Activated T-cell treated with anti-CD3 and anti-CD28 coated beads, Interleukin-2, amount 50 U/mL, for 4 hours (primary cell): ENCODE data around the gene GPS1. TPM values are rescaled to one million over a fixed set of nuclear protein-coding genes. Genes with fewer than 3 reads are reported as not detected.

Experiments used
- ATAC-seq, 2 donors: fragments of 200-7000 bp; cut with Tn5 transposase; one replicate each; pipeline ENCODE4 v1.10.0; 2021
- DNase-seq: peaks from one replicate; pipeline ENCODE4 v3.0.0-alpha.2; 2020
- H3K27me3 Mint-ChIP-seq: one replicate; pipeline ENCODE4 v1.8.0; 2021; ENCODE audit warnings: low read depth, mixed read lengths
- H3K36me3 Mint-ChIP-seq: one replicate; pipeline ENCODE4 v1.8.0; 2022; ENCODE audit warnings: mixed read lengths; ENCODE audit not compliant: insufficient read depth
- H3K4me1 Mint-ChIP-seq: one replicate; pipeline ENCODE4 v1.8.0; 2021; ENCODE audit warnings: low read depth, mixed read lengths
- H3K4me3 Mint-ChIP-seq: one replicate; pipeline ENCODE4 v1.8.0; 2021; ENCODE audit warnings: mild to moderate bottlenecking, moderate library complexity, mixed read lengths
- H3K9me3 Mint-ChIP-seq: one replicate; pipeline ENCODE4 v1.8.0; 2021; ENCODE audit warnings: mixed read lengths
- total RNA-seq, 3 donors: library from RNA; stranded (reverse); gene quantifications; one replicate each; pipeline ENCODE4 v1.2.1, GENCODE V29; 2021

Gene GPS1
- total RNA-seq, 3 donors from 2014 or later = 172 to 183 (median 177) TPM

DNA sequence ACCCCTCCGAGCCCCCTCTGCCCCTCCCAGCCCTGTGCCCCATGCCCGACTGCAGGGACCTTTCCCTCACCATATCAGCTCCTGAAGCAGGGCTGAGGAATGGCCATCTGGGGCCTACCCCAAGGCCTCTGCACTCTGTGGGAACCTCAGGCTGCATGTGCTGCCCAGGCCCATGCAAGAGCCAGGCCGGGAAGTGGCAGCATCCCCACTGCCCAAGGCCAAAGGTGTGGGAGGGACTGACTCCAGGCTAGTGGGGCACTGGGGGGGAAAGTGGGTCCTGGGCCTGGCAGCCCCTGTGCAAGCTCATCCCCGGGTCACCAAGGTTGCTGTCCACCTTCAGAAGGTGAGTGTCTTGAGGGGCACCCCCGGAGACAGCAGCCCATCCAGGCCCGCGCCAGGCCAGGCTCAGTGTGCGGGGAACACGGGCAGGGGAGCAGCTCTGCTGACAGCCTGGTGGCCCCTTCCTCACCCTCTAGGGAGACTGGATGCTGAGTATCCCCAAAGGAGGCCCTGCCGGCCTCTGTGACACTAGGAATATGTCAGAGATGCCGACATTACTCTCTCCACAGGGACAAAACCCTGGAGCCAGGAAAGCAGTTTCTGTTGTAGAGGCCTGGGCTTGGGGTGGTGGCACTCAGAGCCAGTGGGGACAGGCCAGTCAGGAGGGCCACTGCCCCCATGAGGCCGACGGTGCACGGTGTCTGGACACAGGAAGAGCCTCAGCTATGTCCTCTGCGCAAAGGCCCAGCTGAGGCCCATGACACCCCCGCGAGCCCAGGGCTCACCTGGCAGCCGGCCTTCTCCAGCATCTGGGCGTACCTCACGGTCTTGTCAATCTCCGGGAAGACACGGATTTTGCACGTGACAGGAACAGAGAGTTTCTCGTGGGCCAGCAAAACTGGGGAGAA, 10.6 kb downstream of the GPS1 start:
- H3K4me1 Mint-ChIP-seq = peaks cover 13% of the 10 kb centered on the region
- ATAC-seq (no peak), DNase-seq (no peak)
- no peak overlapping the region for H3K4me3 Mint-ChIP-seq
- H3K36me3 Mint-ChIP-seq = peaks cover 7% of the 10 kb centered on the region
- no peaks in the 10 kb centered on the region for H3K27me3 Mint-ChIP-seq
- no peaks in the 10 kb centered on the region for H3K9me3 Mint-ChIP-seq

DNA sequence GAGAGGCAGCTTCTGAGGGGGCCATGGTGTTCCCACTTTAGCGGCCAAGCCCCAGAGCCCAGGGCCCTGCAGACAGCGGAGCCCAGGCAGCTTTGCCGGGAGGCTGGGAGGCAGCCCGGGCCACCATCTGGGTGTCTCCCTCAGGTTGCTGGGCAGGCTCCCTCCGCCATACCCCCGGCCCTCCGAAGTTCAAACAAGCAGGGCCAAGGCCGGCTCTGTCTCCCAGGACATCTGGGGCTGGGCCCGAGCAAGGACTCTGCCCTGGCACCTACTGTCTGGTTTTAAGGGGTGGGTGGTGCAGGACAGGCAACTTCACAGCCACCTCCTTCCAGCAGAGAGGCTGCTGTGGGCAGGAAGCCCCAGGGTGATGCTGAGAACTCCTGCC, 11.3 kb downstream of the GPS1 start:
- DNase-seq (no peak), ATAC-seq (no peak)
- H3K36me3 Mint-ChIP-seq = peaks cover 4% of the 10 kb centered on the region
- no peaks in the 10 kb centered on the region for H3K9me3 Mint-ChIP-seq
- H3K27me3 Mint-ChIP-seq = no peaks in the 10 kb centered on the region
- peaks cover 13% of the 10 kb centered on the region for H3K4me1 Mint-ChIP-seq
- no peak overlapping the region for H3K4me3 Mint-ChIP-seq

DNA sequence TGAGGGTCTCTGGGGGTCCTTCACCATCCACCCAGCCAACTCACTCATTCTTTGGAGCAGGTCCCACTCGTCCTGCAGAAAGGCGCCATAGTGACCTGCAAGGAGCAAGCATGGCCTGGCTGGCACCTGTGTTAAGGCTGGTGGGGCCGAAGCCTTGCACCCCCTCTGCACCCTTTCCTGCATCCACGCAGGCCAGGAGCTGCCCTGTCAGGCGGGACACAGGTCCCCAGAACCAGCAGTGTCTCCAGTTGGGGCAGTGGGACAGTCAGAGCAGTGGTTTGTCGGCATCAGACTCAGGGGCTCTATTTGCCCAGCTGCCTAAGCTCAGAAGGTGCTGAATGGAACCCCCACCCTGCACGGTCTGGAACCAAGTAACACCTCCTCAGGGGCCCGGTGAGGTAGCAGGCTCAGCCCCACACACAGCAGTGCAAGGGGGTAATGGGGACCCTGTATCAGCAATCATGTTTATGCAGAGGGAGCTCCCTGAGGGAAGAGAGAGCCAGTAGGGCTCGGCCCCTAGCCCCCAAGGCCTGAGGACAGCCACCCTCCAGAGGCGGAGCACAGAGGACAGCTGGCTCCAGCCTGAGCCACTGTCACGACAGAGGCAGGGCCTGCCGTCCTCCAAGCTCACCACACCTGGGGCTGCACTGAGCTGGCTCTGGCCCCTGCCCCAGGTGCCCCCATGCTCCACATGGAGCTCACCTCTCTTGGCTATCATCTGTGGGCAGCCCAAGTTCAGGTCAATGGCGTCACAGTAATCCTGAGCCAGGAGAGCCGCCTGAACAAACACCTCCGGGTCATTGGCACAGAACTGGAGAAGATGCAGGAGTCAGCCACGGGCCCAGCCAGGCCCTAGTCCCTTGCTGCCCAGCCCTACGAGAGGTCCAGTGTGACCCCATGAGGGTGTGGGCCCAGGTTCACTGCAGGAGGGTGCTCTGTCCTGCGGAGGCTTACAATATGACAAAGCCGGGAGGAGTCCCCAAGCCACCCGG, 12.0 kb downstream of the GPS1 start:
- ATAC-seq = no peak
- H3K9me3 Mint-ChIP-seq = no peaks in the 10 kb centered on the region
- H3K4me3 Mint-ChIP-seq = peak overlapping the region; percentile 80

DNA sequence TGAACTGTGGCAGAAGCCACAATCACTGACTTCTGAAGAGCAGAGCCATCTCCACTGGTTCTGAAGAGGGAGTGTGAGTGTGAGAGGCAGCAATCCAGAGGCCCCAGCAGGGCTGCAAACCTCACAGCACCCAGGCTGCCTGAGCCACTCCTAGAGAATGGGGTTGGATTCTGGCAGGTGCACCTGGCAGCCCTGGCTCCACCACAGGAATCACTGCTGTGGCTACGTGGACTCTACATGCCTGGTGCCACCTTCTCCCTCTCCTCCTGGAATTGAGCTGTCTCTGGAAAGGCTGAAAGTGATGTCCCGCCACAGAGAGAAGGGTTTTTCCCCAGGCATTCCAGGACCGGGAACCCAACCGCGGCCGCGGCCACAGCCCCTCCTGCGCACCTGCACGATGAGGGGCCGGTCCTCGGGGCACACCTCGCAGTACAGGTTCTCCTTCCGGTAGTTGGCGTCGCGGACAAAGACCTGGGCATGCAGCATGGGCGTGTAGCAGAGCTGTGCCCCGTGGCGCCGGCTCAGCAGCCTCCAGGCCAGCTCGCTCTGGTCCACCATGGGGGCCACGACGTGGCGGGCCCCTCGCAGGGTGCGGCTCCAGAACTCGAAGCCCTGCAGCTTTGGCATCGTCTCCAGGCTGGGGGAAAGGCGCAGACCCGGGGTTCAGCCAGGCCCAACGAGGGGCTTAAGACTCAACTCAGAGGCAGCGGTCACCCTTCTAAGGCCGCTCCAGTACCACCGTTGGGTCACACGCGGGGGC, 12.9 kb downstream of the GPS1 start:
- Mint-ChIP-seq H3K4me1 (peaks cover 13% of the 10 kb centered on the region), H3K4me3 (peak overlapping the region; percentile 80), H3K36me3 (peaks cover 4% of the 10 kb centered on the region), H3K27me3 (no peaks in the 10 kb centered on the region), H3K9me3 (no peaks in the 10 kb centered on the region)
- no peak for DNase-seq
- ATAC-seq = no peak

More for the DNA sequence above, 12.0 kb downstream of the GPS1 start:
- no peaks in the 10 kb centered on the region for H3K27me3 Mint-ChIP-seq
- H3K4me1 Mint-ChIP-seq = peaks cover 13% of the 10 kb centered on the region
- DNase-seq = no peak
- peaks cover 4% of the 10 kb centered on the region for H3K36me3 Mint-ChIP-seq

DNA sequence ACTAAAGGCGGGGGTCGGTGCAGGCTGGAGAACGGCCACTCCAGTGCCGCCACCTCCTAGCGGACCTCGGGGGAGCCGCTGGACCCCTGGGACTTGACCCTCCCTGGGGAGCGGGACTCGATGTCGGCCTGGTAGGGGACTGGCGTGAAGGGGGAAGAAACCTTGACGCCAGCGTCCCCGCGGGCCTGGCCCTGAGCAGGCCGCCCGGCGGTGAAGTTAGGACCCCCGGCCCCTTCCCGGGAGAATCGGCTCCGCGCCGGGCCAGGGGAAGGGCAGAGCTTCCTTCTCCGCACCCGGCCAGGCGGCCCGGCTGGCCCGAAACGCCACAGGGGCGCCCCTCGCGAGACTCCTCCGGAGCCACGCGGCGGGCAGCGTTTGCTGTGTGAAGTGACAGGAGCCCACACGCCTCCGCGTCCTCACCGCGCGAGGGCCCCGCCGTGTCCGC, 13.5 kb downstream of the GPS1 start:
- ATAC-seq (peak; percentile 65 to 69), DNase-seq (peak; percentile 37)
- Mint-ChIP-seq H3K27me3 (no peaks in the 10 kb centered on the region), H3K9me3 (no peaks in the 10 kb centered on the region), H3K4me1 (peaks cover 13% of the 10 kb centered on the region), H3K4me3 (peak overlapping the region; percentile 80), H3K36me3 (peaks cover 1% of the 10 kb centered on the region)

DNA sequence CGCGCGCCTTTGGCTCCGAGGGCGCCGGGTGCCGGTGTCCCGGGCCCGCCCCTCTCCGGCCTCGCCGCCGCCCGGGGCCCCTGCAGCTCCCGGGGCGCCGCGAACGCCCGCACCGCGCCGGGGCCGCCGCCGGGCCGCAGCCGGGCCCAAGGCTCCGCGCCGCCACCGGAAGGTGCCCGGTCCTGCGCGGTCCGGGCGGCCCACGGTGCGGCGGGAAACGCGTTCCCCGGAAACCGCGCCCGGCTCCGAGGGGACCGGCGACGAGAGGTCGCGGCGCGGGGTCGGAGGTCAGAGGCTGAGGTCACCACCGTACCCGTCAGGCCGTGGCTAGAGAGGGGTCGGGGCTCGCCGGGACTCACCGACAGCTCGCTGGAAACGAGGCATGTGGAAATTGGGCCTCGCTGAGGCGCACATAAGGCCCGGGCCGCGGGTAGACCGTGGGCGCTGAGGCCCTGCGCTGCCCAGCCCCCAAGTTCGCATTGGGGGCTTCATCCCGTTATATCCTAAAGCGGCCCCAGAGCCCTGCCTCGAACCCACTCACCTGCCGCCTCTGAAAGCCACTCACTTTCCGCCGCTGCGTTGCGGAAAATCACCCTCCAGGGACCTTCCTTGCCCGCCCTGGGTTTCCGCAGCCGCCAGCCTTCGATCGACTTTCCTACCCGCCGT, 14.1 kb downstream of the GPS1 start, which contains the start of gene DUS1L:
DUS1L (minus strand) TSS at position 167 of the 666 bp plus-strand sequence. CDS start 745 bp downstream, outside the sequence.
- no peaks in the 10 kb centered on the region for H3K9me3 Mint-ChIP-seq
- H3K4me3 Mint-ChIP-seq = peak within 1 kb of the TSS; percentile 85
- peak; percentile 85 to 88 for ATAC-seq
- no peaks in the 10 kb centered on the region for H3K36me3 Mint-ChIP-seq
- H3K27me3 Mint-ChIP-seq = no peaks in the 10 kb centered on the region
- peaks cover 13% of the 10 kb centered on the region for H3K4me1 Mint-ChIP-seq
- DNase-seq = peak; percentile 70

DNA sequence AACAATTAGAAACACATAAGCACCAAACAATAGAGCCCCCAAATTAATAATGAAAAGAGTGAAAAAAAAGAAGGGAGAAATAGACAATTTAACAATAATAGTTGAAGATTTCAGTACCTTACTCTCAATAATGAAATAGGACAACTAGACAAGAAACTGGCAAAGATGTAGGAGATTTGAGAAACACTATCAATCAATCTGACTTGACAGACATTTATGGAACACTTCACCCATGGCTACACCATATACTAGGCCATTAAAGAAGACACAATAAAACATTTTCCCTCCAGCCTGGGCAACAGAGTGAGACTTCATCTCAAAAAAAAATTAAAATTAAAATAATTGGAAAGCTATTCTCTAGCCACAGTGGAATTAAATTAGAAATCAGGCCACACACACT, 18.9 kb downstream of the GPS1 start:
- Mint-ChIP-seq H3K27me3 (no peaks in the 10 kb centered on the region), H3K36me3 (no peaks in the 10 kb centered on the region), H3K4me3 (no peak overlapping the region), H3K4me1 (peaks cover 6% of the 10 kb centered on the region), H3K9me3 (no peaks in the 10 kb centered on the region)
- DNase-seq (no peak), ATAC-seq (no peak)

DNA sequence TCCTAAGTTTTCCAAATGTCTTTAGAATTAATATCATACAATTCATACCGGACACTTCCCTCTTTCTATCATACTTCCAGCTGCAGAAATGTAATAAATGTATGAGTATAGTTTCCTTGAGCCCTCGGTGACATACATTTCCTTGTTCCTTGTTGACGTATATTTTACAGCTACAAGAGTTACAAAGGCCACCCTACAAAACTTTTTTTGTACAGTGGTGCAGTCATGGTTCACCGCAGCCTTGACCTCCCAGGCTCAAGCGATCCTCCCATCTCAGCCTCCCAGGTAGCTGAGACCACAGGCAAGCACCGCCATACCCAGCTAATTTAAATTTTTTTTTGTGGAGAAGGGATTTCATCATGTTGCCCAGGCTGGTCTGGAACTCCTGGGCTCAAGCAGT, 21.1 kb downstream of the GPS1 start:
- Mint-ChIP-seq H3K36me3 (no peaks in the 10 kb centered on the region), H3K9me3 (no peaks in the 10 kb centered on the region), H3K27me3 (no peaks in the 10 kb centered on the region), H3K4me3 (no peak overlapping the region), H3K4me1 (no peaks in the 10 kb centered on the region)
- no peak for DNase-seq
- no peak for ATAC-seq

DNA sequence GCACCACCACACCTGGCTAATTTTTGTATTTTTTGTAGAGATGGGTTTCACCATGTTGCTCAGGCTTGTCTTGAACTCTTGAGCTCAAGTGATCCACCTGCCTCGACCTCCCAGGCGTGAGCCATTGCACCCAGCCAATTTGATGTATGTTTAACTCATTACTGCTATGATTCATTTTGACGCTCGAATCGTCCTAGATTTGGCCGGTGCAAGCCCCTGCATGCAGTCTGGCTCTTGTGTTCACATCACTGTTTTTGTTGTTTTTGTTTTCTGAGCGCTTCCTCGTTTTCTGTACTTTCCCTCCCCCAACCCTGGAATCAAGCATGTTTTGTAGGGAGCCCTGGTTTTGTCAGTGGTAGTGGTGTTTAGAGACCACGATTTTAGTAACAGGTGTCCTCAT, 21.7 kb downstream of the GPS1 start:
- no peak for ATAC-seq
- DNase-seq = no peak
- no peaks in the 10 kb centered on the region for H3K27me3 Mint-ChIP-seq
- H3K4me3 Mint-ChIP-seq = no peak overlapping the region
- peaks cover 2% of the 10 kb centered on the region for H3K36me3 Mint-ChIP-seq
- no peaks in the 10 kb centered on the region for H3K9me3 Mint-ChIP-seq
- H3K4me1 Mint-ChIP-seq = no peaks in the 10 kb centered on the region

DNA sequence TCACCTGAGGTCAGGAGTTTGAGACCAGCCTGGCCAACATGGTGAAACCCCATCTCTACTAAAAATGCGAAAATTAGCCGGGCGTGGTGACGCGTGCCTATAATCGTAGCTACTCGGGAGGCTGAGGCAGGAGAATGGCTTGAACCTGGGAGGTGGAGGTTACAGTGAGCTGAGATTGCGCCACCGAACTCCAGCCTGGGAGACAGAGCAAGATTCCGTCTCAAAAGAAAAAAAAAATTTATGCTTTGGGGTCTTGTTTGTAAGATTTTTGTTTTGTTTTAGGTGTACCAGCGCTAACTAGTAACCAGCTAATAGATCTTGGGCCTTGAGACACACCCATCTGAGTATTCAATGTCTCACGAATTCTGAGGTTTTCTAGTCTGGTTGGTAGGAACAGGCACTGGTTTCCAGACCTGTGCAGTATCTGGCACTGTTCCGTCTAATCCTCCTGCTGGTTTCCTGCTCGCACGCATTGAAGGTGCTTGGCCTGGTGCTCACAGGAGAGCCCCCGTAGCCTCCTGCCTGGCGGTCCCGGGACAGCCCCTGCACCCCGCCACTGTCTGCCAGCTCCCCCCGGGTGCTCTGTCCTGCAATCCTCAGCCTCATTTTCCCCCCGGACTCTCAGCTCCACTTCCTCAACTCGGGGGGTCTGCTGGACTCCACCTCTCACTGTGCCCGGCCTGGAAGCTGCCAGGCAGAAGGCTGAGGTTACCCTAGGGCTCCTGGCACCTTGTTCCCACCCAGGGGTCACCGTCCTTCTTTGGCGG, 24.5 kb downstream of the GPS1 start:
- no peaks in the 10 kb centered on the region for H3K9me3 Mint-ChIP-seq
- no peak for DNase-seq
- no peaks in the 10 kb centered on the region for H3K4me1 Mint-ChIP-seq
- no peak overlapping the region for H3K4me3 Mint-ChIP-seq
- H3K27me3 Mint-ChIP-seq = no peaks in the 10 kb centered on the region
- peak in 1 of 2 donors; percentile 20 for ATAC-seq
- H3K36me3 Mint-ChIP-seq = peaks cover 2% of the 10 kb centered on the region

DNA sequence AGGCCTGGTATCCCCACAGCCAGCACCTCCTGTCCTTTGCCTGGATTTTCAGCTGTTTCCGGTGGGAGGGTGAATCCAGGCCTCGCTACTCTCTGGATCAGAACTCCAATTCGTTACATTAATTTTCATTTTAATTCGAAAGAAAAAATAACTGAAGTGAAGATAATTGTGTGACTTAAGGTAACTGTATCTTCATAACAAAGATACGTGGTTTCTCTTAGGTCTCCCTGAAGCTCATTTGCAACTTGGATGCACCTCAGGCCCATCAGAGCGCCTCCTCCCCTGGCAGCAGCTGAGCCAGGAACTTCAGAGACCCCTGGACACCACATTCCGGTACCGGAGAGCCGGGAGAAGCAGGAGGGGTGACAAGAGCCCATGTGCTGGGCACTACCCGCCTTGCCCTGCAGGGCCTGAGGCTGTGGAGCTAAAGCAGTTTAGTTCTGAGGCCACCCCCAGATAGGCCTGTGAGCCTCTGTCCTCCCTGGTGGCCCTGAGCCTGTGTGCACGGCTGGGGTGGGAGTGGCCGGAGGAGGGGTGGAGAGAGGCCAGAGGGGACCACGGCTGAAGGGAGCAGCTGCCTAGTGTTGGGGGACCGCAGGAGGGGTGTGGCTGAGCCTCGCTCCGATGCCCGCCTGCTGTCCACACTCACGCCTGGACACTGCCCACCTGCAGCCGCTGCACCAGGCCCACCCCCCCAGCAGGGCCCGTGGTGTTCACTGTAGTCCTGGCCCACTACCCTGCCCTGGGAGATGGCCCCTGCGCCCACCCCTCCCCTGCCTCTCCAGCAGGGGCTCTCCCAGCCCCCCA, 25.3 kb downstream of the GPS1 start:
- H3K4me3 Mint-ChIP-seq = no peak overlapping the region
- no peaks in the 10 kb centered on the region for H3K27me3 Mint-ChIP-seq
- peak in 1 of 2 donors; percentile 14 for ATAC-seq
- H3K9me3 Mint-ChIP-seq = no peaks in the 10 kb centered on the region
- no peak for DNase-seq
- H3K4me1 Mint-ChIP-seq = no peaks in the 10 kb centered on the region
- H3K36me3 Mint-ChIP-seq = peaks cover 2% of the 10 kb centered on the region

DNA sequence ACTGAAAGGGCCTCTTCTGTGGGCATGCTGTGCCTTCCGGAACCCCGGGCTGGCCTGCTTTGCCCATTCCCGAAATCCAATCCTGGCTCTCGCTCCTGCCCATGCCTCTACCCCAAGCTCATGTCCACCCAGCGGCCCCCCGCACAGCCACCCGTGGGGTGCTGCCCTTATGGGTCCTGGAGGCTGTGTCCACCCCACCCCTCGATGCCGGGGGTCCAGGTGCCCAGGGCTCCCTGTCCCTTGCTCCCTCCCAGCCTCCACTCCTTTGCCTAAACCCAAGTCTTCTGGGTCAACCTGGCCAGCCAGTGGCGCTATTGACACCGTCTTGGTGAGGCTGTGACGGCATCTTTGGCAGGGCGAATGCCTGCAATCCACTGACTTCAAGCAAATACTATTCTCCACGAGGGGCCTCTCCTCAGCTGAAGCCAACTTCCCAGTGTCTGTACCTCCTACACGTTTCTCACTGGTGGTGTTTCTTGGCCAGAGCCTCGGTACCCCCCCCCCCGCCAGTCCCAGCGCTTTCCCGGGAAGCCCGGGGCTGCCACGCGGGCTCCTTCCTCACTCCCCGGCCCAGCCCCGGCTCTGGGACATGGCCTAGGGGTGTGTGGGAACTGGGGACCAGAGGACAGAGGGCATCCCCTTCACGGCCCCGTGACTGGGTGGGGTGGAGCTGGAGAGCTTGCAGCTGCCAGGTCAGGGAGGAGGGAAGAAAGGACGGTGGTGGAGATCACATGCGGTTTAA, 26.1 kb downstream of the GPS1 start:
- no peaks in the 10 kb centered on the region for H3K27me3 Mint-ChIP-seq

More for the DNA sequence above, 26.1 kb downstream of the GPS1 start:
- no peak for ATAC-seq
- Mint-ChIP-seq H3K36me3 (peaks cover 2% of the 10 kb centered on the region), H3K4me3 (no peak overlapping the region), H3K9me3 (no peaks in the 10 kb centered on the region), H3K4me1 (no peaks in the 10 kb centered on the region)
- no peak for DNase-seq
